GM12878 (cell line): ENCODE measurements around the gene MPPED1. TPM values are rescaled to one million over a fixed set of nuclear protein-coding genes. Genes with fewer than 3 reads are reported as not detected.

Experiments used
- ATAC-seq: fragments of 200-7000 bp; cut with Tn5 transposase; 3 replicates; pipeline ENCODE4 v1.9.1; 2020; ENCODE audit warnings: mild to moderate bottlenecking, moderate library complexity
- BruUV-seq: library from RNA; stranded (reverse); fragments of 400-500 nt; replicated peaks from 2 replicates; lab custom pipeline; 2021; lab: Mats Ljungman, UMichigan
- CTCF ChIA-PET: fragments of 300-600 bp; sonication (Branson Sonifier 250); formaldehyde crosslinking; extraction: SDS; loops from one replicate; lab custom pipeline; 2021; ENCODE audit warnings: inconsistent platforms; lab: Yijun Ruan, JAX
- POLR2A ChIA-PET: fragments of 350-600 bp; formaldehyde crosslinking; extraction: SDS; loops from one replicate; lab custom pipeline; 2021; ENCODE audit warnings: inconsistent platforms; lab: Charles Lee
- RAD21 ChIA-PET: fragments of 300-600 bp; sonication (Branson Sonifier 250); formaldehyde crosslinking; loops from one replicate; lab custom pipeline; 2023; ENCODE audit warnings: antibody characterized with exemption; ENCODE audit not compliant: unreplicated experiment; lab: Charles Lee
- SMC1A ChIA-PET: fragments of 300-600 bp; sonication (Branson Sonifier 250); formaldehyde crosslinking; loops from one replicate; lab custom pipeline; 2023; ENCODE audit not compliant: unreplicated experiment, uncharacterized antibody; lab: Charles Lee
- DNase-seq: peaks from one replicate; pipeline ENCODE4 v3.0.0-alpha.2; 2011; ENCODE audit warnings: low read depth, low spot score
- FAIRE-seq: peaks from 3 replicates; lab custom pipeline; 2011; peaks lifted over from hg19 to GRCh38; lab: Jason Lieb, UNC
- H2AFZ ChIP-seq: 2 replicates; pipeline ENCODE4 v1.6.0; 2011; ENCODE audit warnings: low read depth, low read length, control low read depth; ENCODE audit not compliant: control insufficient read depth
- H3K27ac ChIP-seq: 2 replicates; pipeline ENCODE4 v1.5.1; 2011; ENCODE audit warnings: control low read depth; ENCODE audit not compliant: control insufficient read depth, insufficient read depth
- H3K27me3 ChIP-seq, 2 experiments: replicated peaks in 1 of 2; 2 replicates each; pipeline versions ENCODE4 v1.6.0 to v1.6.1; 2011; ENCODE audit warnings: low read length in 1 of 2; ENCODE audit not compliant: control insufficient read depth in 2 of 2, insufficient read depth in 2 of 2
- H3K36me3 ChIP-seq, 2 experiments: 2 replicates each; pipeline ENCODE4 v1.5.1; 2011; ENCODE audit warnings: low read length in 1 of 2; ENCODE audit not compliant: control insufficient read depth in 2 of 2, insufficient read depth in 2 of 2
- H3K4me1 ChIP-seq: 2 replicates; pipeline ENCODE4 v1.6.1; 2011; ENCODE audit warnings: mild to moderate bottlenecking, low read length, moderate library complexity, mixed read lengths; ENCODE audit not compliant: control insufficient read depth, insufficient read depth
- H3K4me2 ChIP-seq: 2 replicates; pipeline ENCODE4 v1.6.0; 2011; ENCODE audit warnings: control low read depth; ENCODE audit not compliant: control insufficient read depth, insufficient read depth
- H3K4me3 ChIP-seq: fragments of 200-600 bp; sonication (generic); 2 replicates; pipeline ENCODE4 v1.5.1; 2016
- H3K79me2 ChIP-seq: 2 replicates; pipeline ENCODE4 v1.6.0; 2011; ENCODE audit warnings: low read length; ENCODE audit not compliant: control insufficient read depth, insufficient read depth
- H3K9ac ChIP-seq: 2 replicates; pipeline ENCODE4 v1.8.0; 2011; ENCODE audit warnings: low read length, control low read depth, mixed read lengths; ENCODE audit not compliant: control insufficient read depth, insufficient read depth
- H3K9me3 ChIP-seq: replicated peaks from 3 replicates; pipeline ENCODE4 v1.5.1; 2011; ENCODE audit warnings: mild to moderate bottlenecking, low read length; ENCODE audit not compliant: control insufficient read depth, insufficient read depth
- H4K20me1 ChIP-seq: 2 replicates; pipeline ENCODE4 v1.6.0; 2011; ENCODE audit not compliant: control insufficient read depth, insufficient read depth
- ASH2L ChIP-seq: fragments of 300-600, 200-600 bp; sonication (generic); IDR thresholded peaks from 2 replicates; pipeline ENCODE4 v1.6.1; 2017; ENCODE audit warnings: low read depth, mild to moderate bottlenecking, borderline replicate concordance
- E2F4 ChIP-seq: IDR thresholded peaks from 2 replicates; pipeline ENCODE4 v1.6.1; 2012; ENCODE audit warnings: low read depth, low read length, improper control_type of control experiment
- EED ChIP-seq: sonication (generic); IDR thresholded peaks from 2 replicates; pipeline ENCODE4 v1.6.1; 2016; ENCODE audit warnings: antibody characterized with exemption, low read depth
- MTA2 ChIP-seq: fragments of 450-650 bp; IDR thresholded peaks from 2 replicates; pipeline ENCODE4 v1.6.1; 2016; ENCODE audit warnings: low read depth, mild to moderate bottlenecking, moderate library complexity
- MYB ChIP-seq: fragments of 150-350 bp; IDR thresholded peaks from 2 replicates; pipeline ENCODE4 v1.6.1; 2014; ENCODE audit warnings: mild to moderate bottlenecking, low read depth, low read length, borderline replicate concordance
- NBN ChIP-seq: fragments of 450-650 bp; IDR thresholded peaks from 2 replicates; pipeline ENCODE4 v1.6.1; 2016
- PAX5 ChIP-seq: IDR thresholded peaks from 2 replicates; pipeline ENCODE4 v1.6.1; 2011; ENCODE audit warnings: low read depth, low read length, borderline replicate concordance
- USF1 ChIP-seq: IDR thresholded peaks from 2 replicates; pipeline ENCODE4 v1.6.1; 2011; ENCODE audit warnings: borderline replicate concordance, low read depth, mild to moderate bottlenecking, moderate library complexity, mixed read lengths, low read length; ENCODE audit not compliant: insufficient read depth; ENCODE audit errors: extremely low read length
- YY1 ChIP-seq: IDR thresholded peaks from 2 replicates; pipeline ENCODE4 v1.6.1; 2011; ENCODE audit warnings: low read depth, mild to moderate bottlenecking, low read length
- ZBED1 ChIP-seq: IDR thresholded peaks from 2 replicates; pipeline ENCODE4 v1.6.1; 2016; ENCODE audit warnings: borderline replicate concordance
- ZNF217 ChIP-seq: fragments of 450-650 bp; IDR thresholded peaks from 2 replicates; pipeline ENCODE4 v1.6.1; 2017; ENCODE audit warnings: antibody characterized with exemption, mild to moderate bottlenecking
- ZNF24 ChIP-seq: fragments of 450-650 bp; IDR thresholded peaks from 2 replicates; pipeline ENCODE4 v1.6.1; 2017; ENCODE audit warnings: antibody characterized with exemption, mild to moderate bottlenecking
- WGBS: methylation state at CpG from one replicate; pipeline ENCODE4 v1.1.6; 2016; ENCODE audit warnings: low lambda C conversion rate; ENCODE audit not compliant: insufficient replicate concordance, insufficient coverage; ENCODE audit errors: missing lambda C conversion rate; 5-methylcytosine and 5-hydroxymethylcytosine counted together
- in situ Hi-C: fragments of 300-500 bp; cut with MboI; formaldehyde crosslinking; loops from 9 replicates; pipeline ENCODE4 v1.14.3; 2018; ENCODE audit warnings: mixed read lengths
- intact Hi-C: fragments of 100-400 bp; cut with micrococcal nuclease; formaldehyde crosslinking; loops from one replicate; pipeline ENCODE4 v1.14.2; 2022; ENCODE audit not compliant: unreplicated experiment
- polyA plus RNA-seq, 11 experiments: library from polyadenylated mRNA; depleted of rRNA in 4 of 11; unstranded in 6 of 11; stranded (reverse) in 5 of 11; fragments of >200 nt; fragmentation: Nextera tagmentation in 4 of 11; fragmentation: Illumina TruSeq in 1 of 11; extraction: Ambion mirVana in 4 of 11; extraction: Trizol in 1 of 11; gene quantifications; 1 replicate in 1 of 11; 2 replicates in 10 of 11; pipeline versions ENCODE4 v1.2.1 to v1.2.3, GENCODE V29; 2011 to 2016; ENCODE audit warnings: inconsistent platforms in 2 of 11, missing spikeins in 2 of 11, low read depth in 1 of 11
- total RNA-seq, 4 experiments: library from RNA; depleted of rRNA in 3 of 4; stranded (reverse); fragments of >200 nt in 3 of 4; fragmentation: Illumina TruSeq in 1 of 4; extraction: Trizol in 1 of 4; gene quantifications; 2 replicates each; pipeline versions ENCODE4 v1.2.1 to v1.2.3, GENCODE V29; 2013 to 2021
- TF ChIP-seq, protein P1 (sequence below): fragments of 450-650 bp; IDR thresholded peaks from 2 replicates; pipeline ENCODE4 v1.6.1; 2017; ENCODE audit warnings: mild to moderate bottlenecking, moderate library complexity
- TF ChIP-seq, protein P2 (sequence below): fragments of 450-650 bp; IDR thresholded peaks from 2 replicates; pipeline ENCODE4 v1.6.1; 2017; ENCODE audit warnings: antibody characterized with exemption, mild to moderate bottlenecking, moderate library complexity

MPPED1 gene
- total and polyA plus RNA-seq, 10 of the 15 experiments (the other 5 are each of a cell fraction or from before 2014, with no cell fraction given), result 0.11 TPM; not detected in 9

GRCh38 chr22:43516386-43516785 is 104.6 kb downstream of the MPPED1 start (continued):
- TF ChIP-seq, protein P1, sequence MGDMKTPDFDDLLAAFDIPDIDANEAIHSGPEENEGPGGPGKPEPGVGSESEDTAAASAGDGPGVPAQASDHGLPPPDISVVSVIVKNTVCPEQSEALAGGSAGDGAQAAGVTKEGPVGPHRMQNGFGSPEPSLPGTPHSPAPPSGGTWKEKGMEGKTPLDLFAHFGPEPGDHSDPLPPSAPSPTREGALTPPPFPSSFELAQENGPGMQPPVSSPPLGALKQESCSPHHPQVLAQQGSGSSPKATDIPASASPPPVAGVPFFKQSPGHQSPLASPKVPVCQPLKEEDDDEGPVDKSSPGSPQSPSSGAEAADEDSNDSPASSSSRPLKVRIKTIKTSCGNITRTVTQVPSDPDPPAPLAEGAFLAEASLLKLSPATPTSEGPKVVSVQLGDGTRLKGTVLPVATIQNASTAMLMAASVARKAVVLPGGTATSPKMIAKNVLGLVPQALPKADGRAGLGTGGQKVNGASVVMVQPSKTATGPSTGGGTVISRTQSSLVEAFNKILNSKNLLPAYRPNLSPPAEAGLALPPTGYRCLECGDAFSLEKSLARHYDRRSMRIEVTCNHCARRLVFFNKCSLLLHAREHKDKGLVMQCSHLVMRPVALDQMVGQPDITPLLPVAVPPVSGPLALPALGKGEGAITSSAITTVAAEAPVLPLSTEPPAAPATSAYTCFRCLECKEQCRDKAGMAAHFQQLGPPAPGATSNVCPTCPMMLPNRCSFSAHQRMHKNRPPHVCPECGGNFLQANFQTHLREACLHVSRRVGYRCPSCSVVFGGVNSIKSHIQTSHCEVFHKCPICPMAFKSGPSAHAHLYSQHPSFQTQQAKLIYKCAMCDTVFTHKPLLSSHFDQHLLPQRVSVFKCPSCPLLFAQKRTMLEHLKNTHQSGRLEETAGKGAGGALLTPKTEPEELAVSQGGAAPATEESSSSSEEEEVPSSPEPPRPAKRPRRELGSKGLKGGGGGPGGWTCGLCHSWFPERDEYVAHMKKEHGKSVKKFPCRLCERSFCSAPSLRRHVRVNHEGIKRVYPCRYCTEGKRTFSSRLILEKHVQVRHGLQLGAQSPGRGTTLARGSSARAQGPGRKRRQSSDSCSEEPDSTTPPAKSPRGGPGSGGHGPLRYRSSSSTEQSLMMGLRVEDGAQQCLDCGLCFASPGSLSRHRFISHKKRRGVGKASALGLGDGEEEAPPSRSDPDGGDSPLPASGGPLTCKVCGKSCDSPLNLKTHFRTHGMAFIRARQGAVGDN, result no peak
- no peak for TF ChIP-seq E2F4

GRCh38 chr22:43516996-43517635 is 105.3 kb downstream of the MPPED1 start:
- no peak overlapping the region for H3K9ac ChIP-seq
- no peak for ATAC-seq
- no peaks in the 10 kb centered on the region for H3K36me3 ChIP-seq
- H3K79me2 ChIP-seq, result no peaks in the 10 kb centered on the region
- H3K4me1 ChIP-seq, result peaks cover 4% of the 10 kb centered on the region; the same call in 1 of the 2 replicates
- H3K4me2 ChIP-seq, result no peak overlapping the region
- H4K20me1 ChIP-seq, result no peaks in the 10 kb centered on the region
- no peaks in the 10 kb centered on the region for H3K27me3 ChIP-seq
- CTCF ChIA-PET, result no interaction called here
- 39% methylated on average over 14 of the region's 14 CpGs for WGBS
- H2AFZ ChIP-seq, result no peak overlapping the region
- POLR2A ChIA-PET, result no interaction called here
- H3K4me3 ChIP-seq, result no peak overlapping the region
- SMC1A ChIA-PET, result no interaction called here
- DNase-seq, result no peak
- FAIRE-seq, result no peak
- no peak overlapping the region for H3K27ac ChIP-seq
- no TSS peak for BruUV-seq
- intact Hi-C loops (no loop called here), in situ Hi-C loops (no loop called here)
- RAD21 ChIA-PET, result no interaction called here
- H3K9me3 ChIP-seq, result no peaks in the 10 kb centered on the region
- TF ChIP-seq, protein P2, sequence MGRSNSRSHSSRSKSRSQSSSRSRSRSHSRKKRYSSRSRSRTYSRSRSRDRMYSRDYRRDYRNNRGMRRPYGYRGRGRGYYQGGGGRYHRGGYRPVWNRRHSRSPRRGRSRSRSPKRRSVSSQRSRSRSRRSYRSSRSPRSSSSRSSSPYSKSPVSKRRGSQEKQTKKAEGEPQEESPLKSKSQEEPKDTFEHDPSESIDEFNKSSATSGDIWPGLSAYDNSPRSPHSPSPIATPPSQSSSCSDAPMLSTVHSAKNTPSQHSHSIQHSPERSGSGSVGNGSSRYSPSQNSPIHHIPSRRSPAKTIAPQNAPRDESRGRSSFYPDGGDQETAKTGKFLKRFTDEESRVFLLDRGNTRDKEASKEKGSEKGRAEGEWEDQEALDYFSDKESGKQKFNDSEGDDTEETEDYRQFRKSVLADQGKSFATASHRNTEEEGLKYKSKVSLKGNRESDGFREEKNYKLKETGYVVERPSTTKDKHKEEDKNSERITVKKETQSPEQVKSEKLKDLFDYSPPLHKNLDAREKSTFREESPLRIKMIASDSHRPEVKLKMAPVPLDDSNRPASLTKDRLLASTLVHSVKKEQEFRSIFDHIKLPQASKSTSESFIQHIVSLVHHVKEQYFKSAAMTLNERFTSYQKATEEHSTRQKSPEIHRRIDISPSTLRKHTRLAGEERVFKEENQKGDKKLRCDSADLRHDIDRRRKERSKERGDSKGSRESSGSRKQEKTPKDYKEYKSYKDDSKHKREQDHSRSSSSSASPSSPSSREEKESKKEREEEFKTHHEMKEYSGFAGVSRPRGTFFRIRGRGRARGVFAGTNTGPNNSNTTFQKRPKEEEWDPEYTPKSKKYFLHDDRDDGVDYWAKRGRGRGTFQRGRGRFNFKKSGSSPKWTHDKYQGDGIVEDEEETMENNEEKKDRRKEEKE, result no peak
- TF ChIP-seq NBN (no peak), MYB (no peak), EED (no peak), MTA2 (no peak), USF1 (no peak), ZNF217 (no peak), PAX5 (no peak), ASH2L (no peak), ZNF24 (no peak), ZBED1 (no peak), YY1 (no peak)
